GM18951 (cell line): Measurements from ENCODE around the gene RAMP3.

Source experiments
- POLR2A ChIP-seq: IDR thresholded peaks from 4 replicates; pipeline ENCODE4 v1.6.1; 2011; ENCODE audit warnings: mild to moderate bottlenecking; ENCODE audit not compliant: insufficient read length, insufficient read depth; ENCODE audit errors: extremely low read depth
- in situ Hi-C: fragments of 300-500 bp; cut with MboI; formaldehyde crosslinking; loops from one replicate; pipeline ENCODE4 v1.12.0; 2022; ENCODE audit warnings: low sequenced_read_pairs, mixed read lengths, inconsistent platforms; ENCODE audit not compliant: unreplicated experiment

Gene RAMP3

GRCh38 chr7:45123913-45124710, 33.5 kb upstream of the RAMP3 start:
- in situ Hi-C loops, result no loop called here
- TF ChIP-seq POLR2A, result no peak

- in situ Hi-C loops, result loop anchor here (25.0 kb wide), 1 partner anchor 538 kb away; the partner anchor contains the start of gene TMED4
- no peak for TF ChIP-seq POLR2A
These were observed 32.2 kb upstream of the RAMP3 start for GRCh38 chr7:45125193-45125904.

GRCh38 chr7:45126201-45126600, 31.4 kb upstream of the RAMP3 start:
- in situ Hi-C loops, result loop anchor here (25.0 kb wide), 1 partner anchor 539 kb away; the partner anchor contains the start of gene TMED4

GRCh38 chr7:45126920-45127319, 30.7 kb upstream of the RAMP3 start:
- no peak for TF ChIP-seq POLR2A
- in situ Hi-C loops, result loop anchor here (25.0 kb wide), 1 partner anchor 540 kb away; the partner anchor contains the start of gene TMED4

More at GRCh38 chr7:45126201-45126600, 31.4 kb upstream of the RAMP3 start:
- TF ChIP-seq POLR2A, result no peak

- no peak for TF ChIP-seq POLR2A
- in situ Hi-C loops, result loop anchor here (25.0 kb wide), 1 partner anchor 542 kb away; the partner anchor contains the start of gene TMED4
These were observed 28.3 kb upstream of the RAMP3 start for GRCh38 chr7:45129181-45129800.

GRCh38 chr7:45129906-45130305, 27.7 kb upstream of the RAMP3 start:
- no peak for TF ChIP-seq POLR2A
- in situ Hi-C loops, result loop anchor here (10.0 to 25.0 kb wide), 2 partner anchors 275 to 543 kb away; partner anchors contain the start of gene TMED4

GRCh38 chr7:45130910-45131309, 26.7 kb upstream of the RAMP3 start:
- no peak for TF ChIP-seq POLR2A
- in situ Hi-C loops, result loop anchor here (10.0 to 25.0 kb wide), 2 partner anchors 276 to 544 kb away; partner anchors contain the start of gene TMED4

GRCh38 chr7:45131891-45132290, 25.7 kb upstream of the RAMP3 start:
- TF ChIP-seq POLR2A, result no peak
- in situ Hi-C loops, result loop anchor here (10.0 to 25.0 kb wide), 2 partner anchors 277 to 545 kb away; partner anchors contain the start of gene TMED4

GRCh38 chr7:45132708-45133320, 24.8 kb upstream of the RAMP3 start:
- in situ Hi-C loops, result loop anchor here (10.0 to 25.0 kb wide), 2 partner anchors 278 to 546 kb away; partner anchors contain the start of gene TMED4
- TF ChIP-seq POLR2A, result no peak

- TF ChIP-seq POLR2A, result no peak
- in situ Hi-C loops, result loop anchor here (10.0 to 25.0 kb wide), 2 partner anchors 279 to 546 kb away; partner anchors contain the start of gene TMED4
These were observed 24.2 kb upstream of the RAMP3 start for GRCh38 chr7:45133352-45133751.

- in situ Hi-C loops, result loop anchor here (10.0 to 25.0 kb wide), 2 partner anchors 279 to 547 kb away; partner anchors contain the start of gene TMED4
- no peak for TF ChIP-seq POLR2A
These were observed 23.7 kb upstream of the RAMP3 start for GRCh38 chr7:45133877-45134276.

- no peak for TF ChIP-seq POLR2A
- in situ Hi-C loops, result loop anchor here (10.0 to 25.0 kb wide), 2 partner anchors 282 to 549 kb away; partner anchors contain the start of gene TMED4
These were observed 21.2 kb upstream of the RAMP3 start for GRCh38 chr7:45136106-45137060.
